ENCODE data around the gene LNX2.

The LNX2 gene

GRCh38 chr13:27620377-27621115, at the start of gene LNX2:
LNX2 (minus strand) TSS chr13:27620529; CDS start chr13:27581703, 38,826 bp downstream.
- DNase-seq: peak; percentile 98

GRCh38 chr13:27667946-27668345, 47.6 kb upstream of the LNX2 start:
- no peak for DNase-seq

- DNase-seq: no peak
Measured at GRCh38 chr13:27666951-27667350, 46.6 kb upstream of the LNX2 start.

- no peak for DNase-seq
Measured at GRCh38 chr13:27665761-27666160, 45.4 kb upstream of the LNX2 start.

GRCh38 chr13:27665333-27665732, 45.0 kb upstream of the LNX2 start:
- DNase-seq: no peak

- no peak for DNase-seq
Measured at GRCh38 chr13:27663947-27664346, 43.6 kb upstream of the LNX2 start.

GRCh38 chr13:27662738-27663470, 42.6 kb upstream of the LNX2 start:
- DNase-seq: no peak

GRCh38 chr13:27661017-27661416, 40.7 kb upstream of the LNX2 start:
- DNase-seq: no peak

- DNase-seq: no peak
Measured at GRCh38 chr13:27660511-27660910, 40.2 kb upstream of the LNX2 start.

- DNase-seq: no peak
Measured at GRCh38 chr13:27659145-27659865, 39.0 kb upstream of the LNX2 start.

- no peak for DNase-seq
Measured at GRCh38 chr13:27658546-27658945, 38.2 kb upstream of the LNX2 start.

GRCh38 chr13:27657724-27658123, 37.4 kb upstream of the LNX2 start:
- no peak for DNase-seq

GRCh38 chr13:27654816-27655215, 34.5 kb upstream of the LNX2 start:
- DNase-seq: no peak

GRCh38 chr13:27654059-27654458, 33.7 kb upstream of the LNX2 start:
- DNase-seq: no peak

GRCh38 chr13:27650312-27650711, 30.0 kb upstream of the LNX2 start:
- DNase-seq: no peak

GRCh38 chr13:27644302-27644701, 24.0 kb upstream of the LNX2 start:
- no peak for DNase-seq

- DNase-seq: no peak
Measured at GRCh38 chr13:27643334-27644132, 23.2 kb upstream of the LNX2 start.

- DNase-seq: no peak
Measured at GRCh38 chr13:27641711-27642502, 21.6 kb upstream of the LNX2 start.

- no peak for DNase-seq
Measured at GRCh38 chr13:27639186-27639585, 18.9 kb upstream of the LNX2 start.

GRCh38 chr13:27638521-27638920, 18.2 kb upstream of the LNX2 start:
- no peak for DNase-seq

- no peak for DNase-seq
Measured at GRCh38 chr13:27638001-27638400, 17.7 kb upstream of the LNX2 start.

GRCh38 chr13:27637289-27637626, 16.9 kb upstream of the LNX2 start:
- no peak for DNase-seq
